CD4-positive, alpha-beta T cell treated with Interleukin-15 for 1 hour (primary cell): Measurements from ENCODE around the gene HMGN2.
"Not testable (repeated sequence)": the region's sequence is repeated elsewhere in the genome, so short reads cannot be mapped to it uniquely, and the experiment has no call there.

Experiments used
- DNase-seq: peaks from one replicate; pipeline ENCODE4 v3.0.0-alpha.2; 2020

The HMGN2 gene

DNA sequence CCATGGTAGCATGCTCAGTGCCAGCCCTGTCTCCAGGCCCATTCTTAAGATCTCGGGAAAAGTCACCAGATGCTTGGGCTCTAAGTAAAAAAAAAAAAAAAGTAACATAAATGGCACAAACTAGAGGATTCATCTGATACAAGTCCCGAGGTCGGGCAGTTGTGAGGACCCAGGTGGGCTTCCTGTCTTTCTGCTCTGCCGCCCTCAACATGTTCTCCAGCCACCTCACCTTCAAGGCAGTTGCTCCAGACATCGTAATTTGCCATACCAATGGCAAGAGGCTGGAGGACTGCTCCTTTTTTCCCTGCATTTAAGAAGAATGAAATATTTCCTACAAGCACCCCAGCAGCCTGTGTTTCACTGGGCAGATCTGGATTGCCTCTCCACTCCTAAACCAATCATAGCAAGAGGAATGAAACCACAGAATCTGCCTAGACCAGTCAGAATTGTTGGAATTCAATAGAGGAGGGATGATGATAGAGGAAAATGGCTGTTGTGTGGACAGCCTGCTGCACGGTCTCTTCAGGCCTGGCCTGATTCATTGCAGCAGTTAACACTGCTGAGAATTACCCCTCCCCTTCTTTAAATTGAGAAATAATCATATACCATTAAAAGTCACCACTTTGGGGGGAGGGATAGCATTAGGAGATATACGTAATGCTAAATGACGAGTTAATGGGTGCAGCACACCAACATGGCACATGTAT lies 5.4 kb downstream of the HMGN2 start:
- no peak for DNase-seq

DNA sequence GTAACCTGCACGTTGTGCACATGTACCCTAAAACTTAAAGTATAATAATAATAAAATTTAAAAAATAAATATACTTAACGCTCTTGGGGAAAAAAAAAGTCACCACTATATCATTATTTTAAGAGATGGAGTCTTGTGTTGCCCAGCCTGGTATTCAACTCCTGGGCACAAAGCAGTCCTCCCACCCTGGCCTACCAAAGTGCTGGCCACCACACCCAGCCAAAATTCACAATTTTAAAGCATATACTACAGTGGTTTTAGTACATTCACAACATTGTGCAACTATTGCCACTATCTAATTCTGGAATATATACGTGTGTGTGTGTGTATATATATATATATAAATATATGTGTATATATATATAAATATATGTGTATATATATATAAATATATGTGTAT lies 5.9 kb downstream of the HMGN2 start:
- no peak for DNase-seq

DNA sequence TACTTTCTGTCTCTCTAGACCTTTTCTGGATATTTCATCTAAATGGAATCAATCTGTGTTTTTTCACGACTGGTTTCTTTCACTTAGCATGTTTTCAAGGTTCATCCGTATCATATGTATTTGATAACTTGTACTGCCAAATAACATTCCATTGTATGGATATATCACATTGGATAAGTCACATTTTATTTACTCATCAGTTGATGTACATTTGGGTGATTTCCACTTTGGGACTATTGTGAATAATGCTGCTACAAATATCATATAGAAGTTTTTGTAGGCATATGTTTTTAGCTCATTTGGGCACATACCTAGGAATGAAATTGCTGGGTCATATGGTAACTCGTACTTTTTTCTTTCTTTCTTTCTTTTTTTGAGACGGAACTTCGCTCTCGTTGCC lies 6.7 kb downstream of the HMGN2 start:
- no peak for DNase-seq

DNA sequence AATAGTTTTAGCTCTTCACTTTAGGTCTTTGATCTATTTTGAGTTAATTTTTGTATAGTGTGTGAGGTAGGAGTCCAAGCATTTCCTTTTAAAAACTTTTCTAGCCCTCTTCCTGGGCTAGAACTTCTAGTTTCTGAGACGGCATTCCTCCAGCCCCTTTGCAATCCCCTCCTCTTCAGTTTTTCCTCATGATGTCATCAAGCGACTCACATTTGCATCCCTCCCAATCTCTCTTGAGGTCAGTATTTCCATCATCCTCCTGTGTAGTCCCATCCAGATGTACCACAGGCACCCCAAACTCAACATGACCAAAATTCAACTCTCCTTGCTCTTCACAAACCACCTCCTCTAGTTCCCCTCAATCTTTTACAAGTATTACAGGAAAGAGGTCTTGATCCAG lies 10.7 kb downstream of the HMGN2 start:
- DNase-seq: no peak

DNA sequence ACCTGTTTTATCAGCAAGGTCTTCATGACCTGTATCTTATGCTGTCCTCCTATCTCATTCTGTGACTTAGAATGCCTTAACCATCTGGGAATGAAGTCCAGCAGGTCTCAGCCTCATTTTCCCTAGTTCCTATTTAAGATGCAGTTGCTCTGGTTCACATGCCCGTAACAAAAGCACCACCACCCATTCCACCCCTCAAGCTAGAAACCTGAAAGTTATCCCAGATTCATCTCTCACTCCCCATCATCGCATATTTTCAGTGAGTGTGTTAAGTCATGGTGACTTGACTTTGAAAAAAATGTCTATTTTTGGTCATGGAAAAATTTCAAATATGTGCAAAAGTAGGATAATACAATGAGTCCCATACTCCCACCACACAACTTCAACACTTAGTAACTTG lies 11.7 kb downstream of the HMGN2 start:
- DNase-seq: no peak

DNA sequence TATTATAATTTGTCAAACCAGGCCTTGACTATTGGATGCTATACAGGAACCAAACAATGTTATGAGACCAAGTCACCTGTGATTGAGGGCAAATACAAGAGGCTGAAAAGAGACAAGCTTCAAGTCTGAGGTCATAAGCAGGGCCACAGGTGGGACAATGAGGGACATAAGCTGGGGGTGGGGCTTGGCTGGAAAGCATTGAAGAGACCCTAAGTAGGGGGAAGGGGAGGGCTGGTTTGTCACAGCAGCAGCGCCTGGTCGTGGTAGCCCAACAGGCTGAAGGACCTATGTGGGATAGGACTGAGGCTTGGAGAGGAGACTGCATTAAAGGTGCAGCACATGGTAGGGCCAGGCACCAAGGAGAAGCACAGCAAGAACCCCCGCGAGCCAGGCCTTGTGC lies 17.9 kb downstream of the HMGN2 start:
- DNase-seq: no peak

DNA sequence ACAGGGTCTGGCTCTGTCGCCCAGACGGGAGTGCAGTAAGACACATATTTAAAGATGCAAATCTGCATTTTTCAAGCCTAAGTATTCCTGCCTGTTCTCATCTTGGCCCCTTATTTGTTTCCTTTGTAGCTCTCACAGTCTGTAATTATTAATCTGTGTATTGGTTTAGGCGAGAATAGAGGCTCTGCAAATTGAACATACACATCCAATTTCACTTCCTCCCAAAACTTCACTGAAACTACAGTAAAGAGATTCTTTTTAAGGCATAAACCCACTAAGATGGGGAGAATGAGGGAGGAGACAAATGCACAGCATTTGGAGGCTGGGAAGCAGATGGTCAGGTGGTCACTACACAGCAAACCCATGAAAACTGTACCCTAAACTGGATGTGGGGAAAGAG lies 21.0 kb downstream of the HMGN2 start:
- no peak for DNase-seq

DNA sequence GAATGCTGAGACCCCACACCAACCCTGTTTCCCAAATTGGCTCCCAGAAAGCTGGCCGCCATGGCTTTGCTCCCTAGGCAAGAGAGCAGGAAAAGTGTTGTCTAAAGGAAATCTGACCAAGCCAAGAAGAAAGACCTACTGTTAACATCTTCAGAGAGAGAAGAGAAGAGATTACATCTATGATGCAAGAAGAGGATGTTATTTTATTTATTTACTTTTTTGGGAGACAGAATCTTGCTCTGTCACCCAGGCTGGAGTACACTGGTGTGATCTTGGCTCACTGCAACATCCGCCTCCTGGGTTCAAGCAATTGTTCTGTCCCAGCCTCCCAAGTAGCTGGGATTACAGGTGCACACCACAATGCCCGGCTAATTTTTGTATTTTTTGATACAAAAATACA lies 21.7 kb downstream of the HMGN2 start:
- DNase-seq: no peak

DNA sequence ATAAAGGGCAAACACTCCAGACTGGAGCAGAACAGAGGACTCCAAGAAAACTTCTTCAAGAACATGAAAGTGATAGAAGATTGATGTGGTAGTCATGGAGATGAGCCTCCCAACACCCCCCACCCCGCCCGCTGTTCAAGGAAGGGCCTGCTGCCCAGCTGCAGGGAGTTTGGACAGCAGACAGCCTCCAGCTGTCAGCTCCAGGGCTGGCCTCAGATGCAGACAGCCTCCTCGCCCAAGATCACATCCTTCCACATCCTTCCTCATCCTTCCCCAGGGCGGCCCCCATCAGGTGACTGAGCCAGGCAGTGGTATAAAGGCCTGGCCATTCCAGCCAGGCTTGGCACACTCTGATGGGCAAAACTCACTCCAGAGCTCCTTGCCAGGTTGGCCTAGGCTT lies 24.6 kb downstream of the HMGN2 start:
- no peak for DNase-seq

DNA sequence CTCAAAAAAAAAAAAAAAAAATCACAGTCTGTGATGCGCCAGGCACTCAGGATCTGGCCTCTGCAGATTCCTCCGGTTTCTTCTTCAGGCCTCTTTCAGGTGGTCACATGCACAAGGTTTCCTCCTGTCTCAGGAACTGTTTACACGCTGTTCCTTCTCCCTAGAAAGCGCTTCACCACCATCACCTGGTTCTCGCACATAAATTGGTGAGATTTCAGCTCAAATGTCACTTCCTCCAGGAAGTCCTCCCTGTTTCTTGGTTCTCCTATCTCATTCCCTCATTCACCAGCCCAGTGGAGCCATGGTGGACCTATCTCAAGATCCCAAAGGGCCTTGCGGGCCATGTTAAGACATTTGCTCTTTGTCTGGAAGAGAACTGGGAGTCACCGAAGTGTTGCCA lies 26.7 kb downstream of the HMGN2 start:
- no peak for DNase-seq

DNA sequence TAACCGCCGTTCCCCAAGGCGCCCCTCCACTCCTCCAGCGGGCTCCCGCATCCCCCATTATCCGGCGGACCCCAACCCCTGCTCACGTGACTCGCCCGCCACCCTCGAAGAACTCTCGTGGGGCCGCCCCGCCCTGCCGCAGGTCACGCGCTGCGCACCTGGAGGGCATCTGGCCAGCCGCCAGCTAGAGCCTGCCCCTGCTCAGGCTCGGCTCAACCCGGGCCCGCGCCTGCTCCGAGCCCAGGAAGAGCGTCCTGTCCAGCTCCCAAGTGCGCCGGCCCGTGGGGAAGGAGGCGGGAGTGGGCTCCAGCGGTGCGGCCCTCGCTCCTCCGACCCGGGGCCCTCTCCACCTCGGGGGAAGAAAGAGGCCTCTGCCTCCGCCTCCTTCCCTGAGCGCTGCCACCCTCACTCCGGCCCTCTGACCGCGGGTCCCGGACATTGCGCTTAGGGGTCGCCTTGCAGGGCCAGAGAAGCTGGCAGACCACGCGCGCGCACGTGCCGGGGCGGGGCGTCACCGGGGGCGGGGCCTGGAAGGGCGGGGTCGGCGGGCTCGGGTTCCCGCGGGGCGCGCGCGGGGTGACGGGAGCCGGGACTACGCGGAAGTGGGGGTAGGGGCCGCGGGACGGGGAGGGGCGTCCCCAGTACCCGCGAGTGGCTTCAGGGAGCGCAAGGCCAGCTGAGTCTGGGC lies 28.4 kb downstream of the HMGN2 start:
- peak; percentile 85 for DNase-seq

DNA sequence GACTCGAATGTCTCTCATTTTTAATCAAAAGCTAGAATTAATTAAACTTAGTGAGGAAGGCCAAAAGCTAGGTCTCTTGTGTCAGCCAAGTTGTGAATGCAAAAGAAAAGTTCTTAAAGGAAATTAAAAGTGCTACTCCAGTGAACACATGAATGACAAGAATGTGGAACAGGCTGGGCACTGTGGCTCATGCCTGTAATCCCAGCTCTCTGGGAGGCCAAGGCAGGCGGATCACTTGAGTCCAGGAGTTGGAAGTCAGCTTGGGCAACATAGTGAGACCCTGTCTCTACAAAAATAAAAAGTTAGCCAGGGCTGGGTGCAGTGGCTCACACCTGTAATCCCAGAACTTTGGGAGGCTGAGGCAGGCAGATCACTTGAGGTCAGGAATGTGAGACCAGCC lies 38.5 kb downstream of the HMGN2 start:
- DNase-seq: not testable (repeated sequence)

DNA sequence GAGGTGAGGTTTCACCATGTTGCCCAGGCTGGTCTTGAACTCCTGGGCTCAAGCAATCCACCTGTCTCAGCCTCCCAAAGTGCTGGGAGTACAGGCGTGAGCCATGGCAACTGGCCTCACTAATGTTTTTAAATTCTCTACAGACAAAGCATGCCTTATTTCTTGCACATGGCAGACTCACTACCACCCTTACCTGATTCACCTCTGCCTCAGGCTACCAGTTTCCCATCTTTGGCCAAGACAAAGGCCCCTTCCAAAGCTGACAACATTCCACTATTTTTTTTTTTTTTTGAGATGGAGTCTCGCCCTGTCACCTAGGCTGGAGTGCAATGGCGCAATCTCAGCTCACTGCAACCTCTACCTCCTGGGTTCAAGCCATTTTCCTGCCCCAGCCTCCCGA lies 43.6 kb downstream of the HMGN2 start:
- DNase-seq: not testable (repeated sequence)

DNA sequence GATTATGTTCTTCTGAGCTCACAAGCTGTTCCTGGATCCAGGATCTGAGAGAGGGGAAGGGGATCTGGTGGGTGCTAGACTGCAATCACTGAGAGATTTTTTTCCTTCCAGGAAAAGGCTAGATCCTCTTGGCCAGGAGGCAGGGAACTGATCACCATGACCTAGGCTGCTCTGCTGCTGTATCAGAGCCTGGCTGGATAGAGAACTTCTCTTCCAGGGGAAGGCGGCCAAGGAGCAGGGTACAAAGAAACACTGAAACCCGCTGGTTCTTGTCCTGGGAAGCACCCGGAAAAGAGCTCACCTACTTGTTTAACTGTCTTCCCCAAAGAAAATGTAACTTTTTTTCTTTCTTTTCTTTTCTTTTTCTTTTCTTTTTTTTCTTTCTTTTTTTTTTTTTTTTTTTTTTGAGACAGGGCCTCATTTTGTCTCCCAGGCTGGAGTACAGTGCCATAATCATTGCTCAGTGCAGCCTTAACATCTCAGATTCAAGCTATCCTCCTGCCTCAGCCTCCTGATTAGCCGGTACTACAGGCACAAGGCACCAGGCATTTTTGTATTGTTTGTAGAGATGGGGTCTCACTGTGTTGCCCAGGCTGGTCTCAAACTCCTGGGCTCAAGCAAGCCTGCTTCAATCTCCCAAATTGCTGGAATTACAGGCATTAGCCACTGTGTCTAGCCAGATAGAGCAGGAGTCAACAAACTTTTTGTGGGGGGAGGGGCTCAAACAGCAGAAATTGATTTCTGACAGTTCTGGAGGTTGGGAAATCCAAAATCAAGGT lies 44.9 kb downstream of the HMGN2 start:
- DNase-seq: no peak

DNA sequence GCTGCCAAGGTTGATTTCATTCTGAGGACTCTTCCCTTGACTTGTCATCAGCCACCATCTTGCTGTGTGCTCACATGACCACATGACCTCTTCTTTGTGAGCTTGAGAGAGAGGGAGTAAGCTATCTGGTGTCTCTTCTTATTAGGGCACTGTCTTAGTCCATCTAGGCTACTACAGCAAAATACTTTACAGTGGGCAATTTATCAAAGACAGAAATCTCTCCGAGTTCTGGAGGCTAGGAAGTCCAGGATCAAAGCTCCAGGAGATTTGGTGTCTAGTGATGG lies 45.5 kb downstream of the HMGN2 start:
- no peak for DNase-seq

DNA sequence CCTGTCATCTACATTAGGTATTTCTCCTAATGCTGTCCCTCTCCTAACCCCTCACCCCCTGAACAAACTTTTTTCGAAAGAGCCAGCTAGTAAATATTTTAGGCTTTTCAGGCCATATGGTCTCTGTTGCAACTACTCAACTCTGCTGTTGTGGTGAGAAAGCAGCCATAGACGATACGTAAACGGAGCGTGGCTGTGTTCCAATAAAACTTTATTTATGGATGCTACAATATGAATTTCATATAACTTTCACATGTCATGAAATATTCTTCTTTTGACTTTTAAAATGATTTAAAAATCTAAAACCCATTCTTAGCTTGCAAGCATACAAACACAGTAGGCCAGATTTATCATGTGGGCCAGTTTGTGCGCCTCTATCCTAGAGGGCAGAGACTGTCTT lies 46.1 kb downstream of the HMGN2 start:
- no peak for DNase-seq

DNA sequence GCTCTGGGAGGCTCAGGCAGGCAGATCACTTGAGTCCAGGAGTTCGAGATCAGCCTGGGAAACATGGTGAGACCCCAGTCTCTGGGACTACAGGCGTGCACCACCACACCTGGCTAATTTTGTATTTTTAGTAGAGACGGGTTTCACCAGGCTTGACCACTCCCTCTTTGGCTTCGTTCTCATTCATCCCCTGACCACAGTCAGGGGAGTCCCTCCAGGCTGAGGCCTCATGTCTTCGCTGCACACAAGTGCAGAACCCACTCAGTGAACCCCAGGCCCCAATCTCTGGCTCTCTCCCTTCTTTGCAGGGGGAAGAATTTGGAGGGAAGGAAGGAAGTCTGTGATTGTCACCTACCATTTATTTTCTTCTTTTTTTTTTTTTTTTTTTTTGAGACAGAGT lies 48.1 kb downstream of the HMGN2 start:
- DNase-seq: no peak

DNA sequence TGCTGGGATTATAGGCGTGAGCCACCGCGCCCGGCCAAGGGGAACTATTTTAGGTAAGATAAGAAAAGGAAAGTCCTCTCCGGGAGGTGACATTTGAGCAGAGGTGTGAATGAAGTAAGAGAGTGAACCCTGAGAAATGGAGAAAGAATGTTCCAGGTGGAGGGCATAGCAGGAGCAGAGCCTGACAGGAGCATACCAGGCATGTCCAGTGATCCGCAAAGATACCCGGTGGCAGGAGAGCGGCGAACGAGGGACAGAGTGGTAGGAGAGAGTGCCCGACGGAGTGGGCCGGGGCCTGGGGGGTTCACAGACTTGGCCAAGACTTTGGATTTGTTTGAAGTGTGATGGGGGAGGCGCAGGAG lies 49.4 kb downstream of the HMGN2 start:
- DNase-seq: no peak

DNA sequence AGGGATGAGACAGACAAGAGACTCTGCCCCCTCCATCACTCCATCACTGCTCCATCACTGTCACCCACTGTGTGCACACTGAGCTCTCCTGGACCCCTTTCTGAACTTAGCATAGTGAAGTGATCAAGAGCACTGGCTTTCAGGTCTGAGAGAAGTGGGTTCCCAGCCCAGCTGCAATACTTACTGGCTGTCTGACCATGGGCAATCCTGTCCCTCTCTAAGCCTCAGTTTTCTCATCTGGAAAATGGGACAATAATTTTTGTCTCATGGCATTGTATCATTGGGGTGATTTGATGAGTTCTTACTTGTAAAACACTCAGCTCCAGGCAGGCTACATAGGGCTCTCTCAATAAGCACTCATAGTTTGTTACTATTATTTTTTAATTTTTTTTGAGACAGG lies 49.8 kb downstream of the HMGN2 start:
- DNase-seq: no peak

DNA sequence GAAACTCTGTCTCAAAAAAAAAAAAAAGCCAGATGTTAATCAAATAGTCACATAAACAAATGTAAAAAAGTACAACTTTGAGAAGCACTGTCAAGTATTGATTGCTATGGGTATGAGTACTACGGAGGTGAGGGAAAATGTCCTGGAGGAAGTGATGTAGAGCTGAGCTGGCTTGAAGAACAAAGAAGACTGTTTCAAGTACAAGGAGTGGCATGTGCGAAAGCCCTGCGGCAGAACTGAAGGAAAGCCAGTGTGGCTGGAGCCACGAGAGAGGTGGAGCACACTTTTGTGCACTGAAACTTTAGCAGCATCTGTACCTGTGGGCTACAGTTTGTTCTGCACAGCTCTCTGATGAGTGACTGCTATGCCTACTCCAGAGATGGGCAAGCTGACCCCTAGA lies 51.9 kb downstream of the HMGN2 start:
- no peak for DNase-seq
